ENCODE measurements around the gene FARSA.

DNA sequence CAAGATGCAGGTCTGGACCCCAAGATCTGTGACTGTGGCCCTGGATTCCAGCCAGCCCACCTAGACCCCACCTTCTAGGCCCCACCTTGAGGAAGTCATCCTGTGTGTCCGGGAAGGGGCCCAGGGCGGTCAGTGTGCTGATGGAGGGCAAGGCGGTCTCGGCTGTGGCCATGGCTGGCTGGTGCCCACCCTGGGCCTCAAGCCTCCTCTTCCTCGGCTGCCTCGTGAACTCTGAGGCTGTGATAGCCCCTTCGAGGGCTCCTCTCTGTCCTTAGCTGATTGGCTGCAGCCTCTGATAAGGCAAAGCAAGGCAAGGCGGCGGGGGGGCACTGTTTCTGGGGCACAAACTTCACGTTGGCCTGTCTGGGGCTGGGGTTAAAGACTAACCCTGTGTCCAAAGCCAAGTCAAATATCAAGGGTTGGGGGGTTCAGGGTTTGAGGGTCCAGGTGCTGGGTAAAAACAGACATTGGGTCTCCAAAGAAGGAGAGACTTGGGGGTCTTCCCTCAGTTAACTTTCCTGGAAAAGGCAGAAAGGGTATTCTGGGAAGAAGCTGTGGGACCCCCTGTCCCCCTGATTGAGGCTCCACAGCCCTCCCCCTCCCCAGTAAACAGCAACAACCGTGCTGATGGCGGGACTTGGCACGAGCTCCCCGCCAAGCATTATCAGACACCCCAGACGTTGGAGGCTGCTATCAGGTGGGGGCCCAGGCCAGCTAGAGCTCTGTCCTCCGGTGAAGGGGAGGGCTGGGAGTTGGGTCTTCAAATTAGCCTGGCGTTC lies 46.4 kb downstream of the FARSA start, which contains the start of gene KLF1:
- TF ChIP-seq, protein P1, sequence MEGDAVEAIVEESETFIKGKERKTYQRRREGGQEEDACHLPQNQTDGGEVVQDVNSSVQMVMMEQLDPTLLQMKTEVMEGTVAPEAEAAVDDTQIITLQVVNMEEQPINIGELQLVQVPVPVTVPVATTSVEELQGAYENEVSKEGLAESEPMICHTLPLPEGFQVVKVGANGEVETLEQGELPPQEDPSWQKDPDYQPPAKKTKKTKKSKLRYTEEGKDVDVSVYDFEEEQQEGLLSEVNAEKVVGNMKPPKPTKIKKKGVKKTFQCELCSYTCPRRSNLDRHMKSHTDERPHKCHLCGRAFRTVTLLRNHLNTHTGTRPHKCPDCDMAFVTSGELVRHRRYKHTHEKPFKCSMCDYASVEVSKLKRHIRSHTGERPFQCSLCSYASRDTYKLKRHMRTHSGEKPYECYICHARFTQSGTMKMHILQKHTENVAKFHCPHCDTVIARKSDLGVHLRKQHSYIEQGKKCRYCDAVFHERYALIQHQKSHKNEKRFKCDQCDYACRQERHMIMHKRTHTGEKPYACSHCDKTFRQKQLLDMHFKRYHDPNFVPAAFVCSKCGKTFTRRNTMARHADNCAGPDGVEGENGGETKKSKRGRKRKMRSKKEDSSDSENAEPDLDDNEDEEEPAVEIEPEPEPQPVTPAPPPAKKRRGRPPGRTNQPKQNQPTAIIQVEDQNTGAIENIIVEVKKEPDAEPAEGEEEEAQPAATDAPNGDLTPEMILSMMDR (conservative IDR thresholded peaks at IDR 0.05), result no peak
- TF ChIP-seq ZFX (IDR thresholded peaks at IDR 0.05), result no peak

Data from C4-2B (cell line).